Activated T-helper 17 cell treated with anti-CD3 and anti-CD28 coated beads, Interleukin-2, amount 50 U/mL, for 72 hours (primary cell): ENCODE measurements around the gene PCDH1. TPM values are rescaled to one million over a fixed set of nuclear protein-coding genes. Genes with fewer than 3 reads are reported as not detected.

ENCODE experiments used
- ATAC-seq: fragments of 150-1000 bp; cut with Tn5 transposase; replicated peaks from 2 replicates; pipeline ENCODE4 v1.10.0; 2021; ENCODE audit warnings: mild to moderate bottlenecking, moderate library complexity
- H3K27ac Mint-ChIP-seq: one replicate; pipeline ENCODE4 v1.8.0; 2022; ENCODE audit warnings: mixed read lengths
- H3K27me3 Mint-ChIP-seq: one replicate; pipeline ENCODE4 v1.8.0; 2022; ENCODE audit warnings: mixed read lengths
- H3K36me3 Mint-ChIP-seq: one replicate; pipeline ENCODE4 v1.8.0; 2022; ENCODE audit warnings: low read depth, mild to moderate bottlenecking, mixed read lengths
- H3K4me1 Mint-ChIP-seq: one replicate; pipeline ENCODE4 v1.8.0; 2022; ENCODE audit warnings: mixed read lengths
- H3K4me3 Mint-ChIP-seq: one replicate; pipeline ENCODE4 v1.8.0; 2022; ENCODE audit warnings: mild to moderate bottlenecking, mixed read lengths
- H3K9me3 Mint-ChIP-seq: one replicate; pipeline ENCODE4 v1.8.0; 2022; ENCODE audit warnings: mixed read lengths
- total RNA-seq, 2 donors: library from RNA; stranded (reverse); gene quantifications; one replicate each; pipeline ENCODE4 v1.2.3, GENCODE V29; 2022

The PCDH1 gene
- total RNA-seq, 2 donors from 2014 or later = 0.64 TPM; not detected in 1

DNA sequence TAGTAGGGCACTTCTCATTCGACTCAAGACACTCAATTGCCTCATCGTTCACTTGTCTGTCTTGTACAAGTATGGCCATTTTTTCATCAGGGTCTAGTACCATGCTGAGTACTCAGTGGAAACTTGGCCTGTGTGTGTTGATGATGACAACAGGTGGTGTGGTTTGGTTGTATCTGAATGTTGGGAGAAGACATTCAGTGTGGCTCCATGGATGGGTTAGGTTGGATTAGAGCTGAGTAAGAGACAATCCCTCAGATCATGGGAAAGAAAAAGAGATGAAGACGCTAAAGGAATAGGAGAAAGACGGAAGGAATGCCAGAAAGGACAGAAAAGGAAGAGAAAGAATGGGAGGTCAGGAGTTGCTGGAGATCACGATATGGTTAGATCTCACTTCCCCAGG lies 17.0 kb downstream of the PCDH1 start:
- Mint-ChIP-seq H3K27me3 (peaks cover 21% of the 10 kb centered on the region), H3K36me3 (no peaks in the 10 kb centered on the region), H3K27ac (no peak overlapping the region), H3K4me1 (no peaks in the 10 kb centered on the region), H3K9me3 (no peaks in the 10 kb centered on the region), H3K4me3 (no peak overlapping the region)
- ATAC-seq = no peak

DNA sequence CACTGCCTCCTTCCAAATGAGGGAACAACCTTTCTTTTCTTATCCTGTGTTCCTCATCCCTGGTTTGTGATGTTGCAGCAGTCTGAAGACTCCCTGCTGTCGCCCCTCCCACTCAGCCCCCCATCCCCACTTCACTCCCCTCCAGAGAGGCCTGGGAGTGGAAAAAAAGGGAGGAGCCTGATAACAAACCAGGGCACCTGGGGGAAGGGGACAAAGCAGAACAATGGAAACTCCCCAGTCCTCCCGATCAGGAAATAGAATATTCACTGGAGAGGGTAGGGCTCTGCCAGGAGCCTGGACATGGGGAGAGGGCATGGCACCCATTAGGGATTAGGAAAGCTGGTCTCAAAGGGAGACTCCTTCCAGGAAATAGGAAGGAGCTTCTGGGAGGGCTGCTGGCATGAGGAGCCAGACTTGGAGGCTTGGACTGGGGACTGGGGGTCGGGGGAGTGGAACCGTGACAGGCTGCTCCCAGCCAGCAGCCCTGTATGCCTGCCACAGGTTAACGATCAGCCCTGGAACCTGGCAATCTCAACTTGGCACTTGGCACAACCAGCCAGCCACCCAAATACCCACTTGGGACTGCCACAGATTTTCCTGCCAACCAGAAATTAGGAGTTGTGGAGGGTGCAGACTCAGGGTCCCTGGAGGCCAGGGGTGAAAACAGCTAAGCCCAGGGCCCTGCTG lies 20.0 kb downstream of the PCDH1 start:
- H3K27me3 Mint-ChIP-seq = peaks cover 21% of the 10 kb centered on the region
- H3K36me3 Mint-ChIP-seq = no peaks in the 10 kb centered on the region
- no peak overlapping the region for H3K27ac Mint-ChIP-seq

DNA sequence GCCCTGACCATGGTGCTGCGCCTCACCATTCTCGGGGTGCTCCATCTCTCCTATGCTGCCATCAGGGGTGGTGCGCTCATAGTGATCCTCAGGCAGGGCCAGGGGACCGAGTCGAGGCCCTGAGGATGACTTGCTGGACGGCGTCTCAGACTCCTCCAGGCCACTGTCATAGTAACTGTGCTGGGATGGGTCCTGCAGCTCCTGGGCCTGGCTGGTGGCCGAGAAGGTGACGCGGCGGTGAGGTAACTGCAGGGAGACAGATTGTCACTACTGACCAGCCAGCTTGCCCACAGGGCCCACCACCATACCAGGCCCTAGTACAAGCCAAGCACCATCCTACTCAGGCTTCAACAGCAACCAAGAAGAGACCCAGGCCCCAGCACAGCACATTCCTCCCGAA lies 21.0 kb downstream of the PCDH1 start:
- H3K4me1 Mint-ChIP-seq = no peaks in the 10 kb centered on the region
- H3K36me3 Mint-ChIP-seq = no peaks in the 10 kb centered on the region
- no peaks in the 10 kb centered on the region for H3K9me3 Mint-ChIP-seq
- no peak for ATAC-seq
- H3K4me3 Mint-ChIP-seq = no peak overlapping the region
- peaks cover 20% of the 10 kb centered on the region for H3K27me3 Mint-ChIP-seq
- H3K27ac Mint-ChIP-seq = no peak overlapping the region

More for the DNA sequence above, 20.0 kb downstream of the PCDH1 start:
- no peaks in the 10 kb centered on the region for H3K9me3 Mint-ChIP-seq
- H3K4me3 Mint-ChIP-seq = no peak overlapping the region
- no peak for ATAC-seq
- H3K4me1 Mint-ChIP-seq = no peaks in the 10 kb centered on the region

DNA sequence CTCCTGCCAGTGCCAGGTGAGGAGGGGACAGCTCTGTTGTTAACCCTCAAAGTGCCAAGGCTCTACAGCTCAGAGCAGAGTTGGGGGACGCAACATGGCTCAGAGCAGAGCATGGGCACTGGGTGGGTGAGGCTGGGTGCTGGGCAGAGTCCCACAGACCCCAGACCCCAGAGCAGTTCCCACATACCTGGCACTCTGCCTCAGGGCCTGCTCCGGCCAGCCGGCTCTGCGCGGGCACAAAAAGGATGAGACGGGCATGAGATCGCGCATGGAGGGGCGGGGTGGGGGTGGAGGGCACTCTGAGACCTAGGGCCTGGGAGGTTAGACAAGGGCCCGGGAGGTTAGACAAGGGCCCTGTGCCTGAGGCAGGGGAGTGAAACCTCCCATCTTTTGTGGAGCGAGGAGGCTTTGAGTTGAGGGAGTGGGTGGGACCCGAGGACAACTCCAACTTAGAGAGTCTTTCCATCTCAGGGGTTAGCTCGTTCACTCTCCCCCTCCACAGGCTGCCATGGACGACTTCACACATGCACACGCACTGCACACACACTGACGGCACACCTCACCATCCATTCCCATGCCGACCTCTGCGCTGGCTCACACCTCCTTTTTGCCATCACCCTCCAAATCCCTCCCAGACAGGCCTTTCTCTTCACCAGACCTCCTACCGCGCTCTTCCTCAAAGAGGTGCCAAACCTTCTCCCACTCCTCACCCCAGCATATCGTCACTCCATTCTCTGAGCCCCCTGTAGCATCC lies 22.0 kb downstream of the PCDH1 start:
- H3K27ac Mint-ChIP-seq = no peak overlapping the region
- no peak for ATAC-seq
- no peak overlapping the region for H3K4me3 Mint-ChIP-seq
- no peaks in the 10 kb centered on the region for H3K9me3 Mint-ChIP-seq
- H3K4me1 Mint-ChIP-seq = no peaks in the 10 kb centered on the region
- H3K27me3 Mint-ChIP-seq = peaks cover 13% of the 10 kb centered on the region
- H3K36me3 Mint-ChIP-seq = no peaks in the 10 kb centered on the region

DNA sequence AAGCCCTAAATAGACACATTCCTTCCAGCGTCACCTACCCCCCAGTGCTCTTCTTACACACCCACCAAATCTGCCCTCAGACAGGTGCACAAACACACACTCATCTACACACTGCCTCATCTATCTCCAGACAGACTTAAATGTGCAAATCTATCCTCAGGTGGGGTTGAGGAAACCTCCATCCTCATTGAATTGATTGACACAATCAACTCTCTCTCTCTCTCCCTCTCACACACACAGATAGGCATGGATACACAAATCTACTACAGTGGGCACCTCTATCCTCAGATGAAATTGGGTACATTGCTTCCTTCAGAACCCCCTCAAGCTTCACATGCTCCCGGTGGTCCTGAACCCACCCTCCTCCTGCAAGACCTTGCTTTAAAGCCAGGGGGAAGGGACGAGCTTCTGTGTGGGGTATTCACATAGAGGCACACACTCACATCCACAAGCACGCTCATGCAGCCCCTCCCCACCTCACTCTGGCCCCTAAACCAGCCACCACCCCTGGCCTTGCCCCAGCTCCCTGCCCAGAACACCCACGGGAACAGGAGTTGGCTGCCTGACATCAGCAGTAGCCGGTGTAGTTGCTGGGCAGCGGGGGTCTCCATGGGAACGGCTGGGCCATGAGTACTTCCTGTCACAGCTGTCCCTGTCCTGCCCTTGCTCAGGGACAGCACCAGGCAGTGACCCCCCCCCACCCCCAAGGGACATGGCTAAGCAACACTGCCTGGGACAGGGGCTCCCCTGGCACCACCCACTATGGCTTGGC lies 22.8 kb downstream of the PCDH1 start:
- Mint-ChIP-seq H3K9me3 (no peaks in the 10 kb centered on the region), H3K4me3 (no peak overlapping the region), H3K36me3 (no peaks in the 10 kb centered on the region), H3K27me3 (peaks cover 11% of the 10 kb centered on the region), H3K27ac (no peak overlapping the region), H3K4me1 (no peaks in the 10 kb centered on the region)
- no peak for ATAC-seq

DNA sequence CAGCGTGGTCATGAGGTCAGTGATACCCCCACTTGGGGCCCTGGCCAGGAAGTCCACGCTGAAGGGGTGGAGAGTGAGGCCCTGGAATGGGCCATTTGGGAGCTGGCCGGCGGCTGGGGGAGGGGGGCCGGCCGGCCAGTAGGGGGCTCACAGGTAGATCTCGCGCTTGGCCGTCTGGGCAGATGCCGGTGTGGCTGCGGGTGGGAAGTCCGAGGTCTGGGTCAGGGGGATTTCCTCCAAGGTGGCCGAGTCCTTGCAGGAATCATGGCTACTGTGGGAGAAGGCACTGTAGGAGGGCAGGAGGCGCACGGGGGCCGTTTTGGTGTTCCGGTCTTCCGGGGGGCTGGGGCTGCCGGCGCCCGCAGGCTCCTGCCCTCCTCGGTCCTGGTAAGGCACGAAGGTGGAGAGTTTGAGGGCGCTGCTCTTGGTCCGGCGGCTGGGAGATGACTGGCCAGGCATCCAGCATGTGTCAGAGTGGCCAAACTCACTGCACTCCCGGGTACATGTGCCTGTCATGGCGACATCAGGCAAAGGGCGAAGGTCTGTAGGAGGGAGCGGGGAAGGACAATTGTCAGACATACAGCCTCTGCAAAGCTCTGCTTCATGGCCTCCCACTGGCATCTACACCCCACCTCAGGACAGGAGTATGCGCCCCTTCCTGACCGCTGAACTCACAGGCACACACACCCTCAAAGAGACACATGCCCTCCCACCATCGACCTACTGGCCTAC lies 24.1 kb downstream of the PCDH1 start:
- Mint-ChIP-seq H3K4me1 (no peaks in the 10 kb centered on the region), H3K9me3 (no peaks in the 10 kb centered on the region), H3K27me3 (peaks cover 5% of the 10 kb centered on the region), H3K27ac (no peak overlapping the region), H3K4me3 (no peak overlapping the region), H3K36me3 (no peaks in the 10 kb centered on the region)
- ATAC-seq = no peak

DNA sequence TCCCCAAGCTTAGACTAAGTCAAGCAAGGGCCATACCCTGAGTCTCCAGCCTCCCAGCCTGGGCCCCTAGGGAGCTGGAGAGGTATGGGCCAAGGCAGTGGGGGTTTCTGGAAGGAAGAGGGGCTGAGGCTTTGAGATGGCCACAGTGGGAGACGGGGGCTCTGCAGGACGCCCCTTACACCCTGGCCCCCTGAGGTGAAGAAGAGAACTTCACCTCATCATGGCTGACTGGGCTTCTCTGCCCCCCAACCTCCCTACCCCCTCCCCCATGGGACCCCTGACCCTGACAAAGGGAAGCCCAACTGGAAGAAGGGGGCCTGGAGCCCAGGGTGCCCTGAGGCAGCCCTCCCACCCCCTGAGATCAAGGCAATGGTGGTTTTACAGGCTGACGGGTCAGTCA lies 25.8 kb downstream of the PCDH1 start:
- H3K36me3 Mint-ChIP-seq = no peaks in the 10 kb centered on the region
- H3K27me3 Mint-ChIP-seq = no peaks in the 10 kb centered on the region
- peaks cover 8% of the 10 kb centered on the region for H3K4me1 Mint-ChIP-seq
- ATAC-seq = no peak
- H3K9me3 Mint-ChIP-seq = no peaks in the 10 kb centered on the region
- no peak overlapping the region for H3K4me3 Mint-ChIP-seq
- H3K27ac Mint-ChIP-seq = no peak overlapping the region

DNA sequence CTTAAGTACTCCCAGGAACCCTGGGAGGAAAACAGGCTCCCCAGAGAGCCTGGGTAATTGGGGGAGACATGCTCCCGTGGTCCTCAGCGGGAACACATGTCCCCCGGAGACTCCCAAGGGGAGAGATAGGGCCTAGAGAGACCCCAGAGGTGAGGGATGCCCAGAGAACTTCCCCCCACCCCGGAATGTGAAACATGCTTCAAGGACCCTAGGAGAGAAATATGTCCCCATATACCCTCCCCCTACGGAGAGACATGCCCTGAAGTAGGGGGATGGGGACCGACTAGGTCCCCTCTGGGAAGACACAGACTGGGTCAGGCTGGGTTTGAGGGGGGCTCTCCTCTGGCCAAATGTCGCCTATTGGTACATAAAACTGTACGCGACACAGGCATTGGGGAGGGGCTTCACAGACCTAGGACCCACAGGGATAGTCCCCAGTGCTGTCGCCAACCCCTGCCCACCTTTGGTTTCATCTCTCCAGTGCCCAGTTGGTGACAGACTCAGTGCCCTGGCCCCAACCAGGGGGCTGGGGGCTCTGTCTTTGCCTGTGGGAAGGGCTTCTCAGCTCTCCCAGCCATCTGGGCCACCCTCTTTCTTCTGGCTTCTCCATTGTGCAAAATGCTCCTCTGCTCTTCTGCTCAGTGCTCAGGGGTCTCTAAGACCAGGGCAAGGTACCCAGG lies 26.9 kb downstream of the PCDH1 start:
- no peaks in the 10 kb centered on the region for H3K36me3 Mint-ChIP-seq
- peak overlapping the region; percentile 69 for H3K27ac Mint-ChIP-seq

DNA sequence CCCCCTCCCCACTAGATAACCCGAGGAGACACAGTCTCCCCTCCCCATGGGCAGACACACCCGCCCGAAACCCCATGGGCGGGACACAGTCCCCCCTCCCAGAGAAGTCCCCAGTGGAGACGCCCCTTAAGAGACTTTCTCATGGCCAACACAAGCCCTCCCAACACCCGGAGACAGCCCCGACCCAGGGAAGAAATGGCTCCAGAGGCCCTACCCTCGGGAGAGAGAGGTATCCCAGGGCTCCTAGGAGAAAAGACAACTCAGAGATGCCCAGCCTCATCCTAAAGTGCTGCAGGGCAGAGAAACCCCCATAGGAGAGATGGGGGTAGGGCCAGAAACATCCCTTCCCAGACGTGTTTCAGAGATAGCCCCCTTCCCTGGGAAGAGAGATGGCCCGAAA lies 27.4 kb downstream of the PCDH1 start:
- H3K27me3 Mint-ChIP-seq = no peaks in the 10 kb centered on the region
- H3K4me3 Mint-ChIP-seq = peak overlapping the region; percentile 85
- H3K27ac Mint-ChIP-seq = peak overlapping the region; percentile 69
- no peaks in the 10 kb centered on the region for H3K36me3 Mint-ChIP-seq
- no peak for ATAC-seq
- H3K9me3 Mint-ChIP-seq = no peaks in the 10 kb centered on the region
- peaks cover 8% of the 10 kb centered on the region for H3K4me1 Mint-ChIP-seq

More for the DNA sequence above, 26.9 kb downstream of the PCDH1 start:
- no peaks in the 10 kb centered on the region for H3K27me3 Mint-ChIP-seq
- H3K9me3 Mint-ChIP-seq = no peaks in the 10 kb centered on the region
- no peak for ATAC-seq
- H3K4me1 Mint-ChIP-seq = peaks cover 8% of the 10 kb centered on the region
- peak overlapping the region; percentile 85 for H3K4me3 Mint-ChIP-seq

DNA sequence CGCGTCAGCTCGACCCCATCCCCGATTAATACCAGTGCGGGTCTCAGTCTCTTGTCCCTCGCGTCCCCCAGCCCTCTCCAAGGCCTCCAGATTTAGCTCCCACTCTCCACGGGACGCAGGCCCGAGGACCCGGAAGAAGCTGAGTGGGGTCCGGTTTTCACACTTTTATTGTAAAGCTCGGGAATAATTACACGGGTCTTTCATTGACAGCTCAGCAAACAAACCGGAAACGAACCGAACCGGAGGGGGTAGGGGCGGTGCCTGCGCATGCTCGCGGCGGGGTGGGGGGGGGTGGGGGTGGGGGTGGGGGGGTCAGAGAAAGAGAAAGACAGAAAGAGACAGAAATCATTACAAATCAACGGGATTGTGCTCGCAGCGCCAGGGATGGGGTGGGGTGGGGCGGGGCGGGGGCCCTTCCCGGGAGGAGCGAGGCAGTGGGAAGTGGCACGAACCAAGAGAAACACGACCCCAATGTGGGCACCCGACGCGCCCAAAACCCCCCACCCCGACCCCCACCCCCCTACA lies 27.9 kb downstream of the PCDH1 start:
- Mint-ChIP-seq H3K36me3 (no peaks in the 10 kb centered on the region), H3K27ac (peak overlapping the region; percentile 81), H3K9me3 (no peaks in the 10 kb centered on the region), H3K4me1 (peaks cover 10% of the 10 kb centered on the region), H3K27me3 (peaks cover under 1% of the 10 kb centered on the region), H3K4me3 (peak overlapping the region; percentile 85)
- peak; percentile 6 for ATAC-seq

DNA sequence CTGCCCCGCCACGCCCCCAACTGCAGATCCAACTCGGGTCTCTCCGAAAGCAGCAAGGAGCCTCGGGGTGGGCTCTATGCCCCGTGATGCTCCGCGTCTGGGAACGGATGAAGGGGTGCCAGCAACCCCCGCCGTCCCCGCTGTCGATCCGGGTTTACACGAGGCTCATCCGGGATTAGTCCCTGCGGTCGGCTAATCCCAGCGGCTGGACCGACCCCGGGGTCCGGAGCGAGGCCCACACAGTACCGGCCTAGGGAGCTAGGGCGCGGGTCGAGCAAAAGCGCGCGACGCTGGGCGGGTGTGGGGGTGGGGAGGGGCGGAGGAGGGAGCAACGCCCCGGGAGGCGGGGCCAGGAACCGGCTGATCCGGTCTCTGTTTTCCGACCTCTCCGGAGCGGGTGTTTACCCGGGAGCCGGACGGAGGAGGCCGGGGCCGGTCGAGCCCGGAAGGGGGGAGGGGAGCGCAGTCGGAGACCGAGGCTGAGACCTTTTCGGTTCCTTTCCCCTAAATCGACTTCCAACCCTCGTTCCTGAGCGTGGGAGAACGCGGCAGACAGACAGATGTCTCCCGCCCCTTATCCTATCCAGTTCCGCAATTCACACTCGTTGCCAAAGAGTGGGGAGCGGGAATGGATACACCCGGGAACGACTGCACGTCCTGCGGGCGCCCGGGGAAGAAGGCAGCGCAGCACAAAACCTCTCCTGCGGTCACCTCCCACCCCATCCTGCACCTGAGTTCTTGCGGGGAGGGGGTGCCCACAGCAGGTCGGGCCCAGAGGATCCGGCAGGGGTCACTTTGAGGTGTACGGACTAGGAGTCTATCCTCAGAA lies 28.6 kb downstream of the PCDH1 start:
- peak; percentile 85 for ATAC-seq
- Mint-ChIP-seq H3K4me1 (peaks cover 13% of the 10 kb centered on the region), H3K36me3 (no peaks in the 10 kb centered on the region)

DNA sequence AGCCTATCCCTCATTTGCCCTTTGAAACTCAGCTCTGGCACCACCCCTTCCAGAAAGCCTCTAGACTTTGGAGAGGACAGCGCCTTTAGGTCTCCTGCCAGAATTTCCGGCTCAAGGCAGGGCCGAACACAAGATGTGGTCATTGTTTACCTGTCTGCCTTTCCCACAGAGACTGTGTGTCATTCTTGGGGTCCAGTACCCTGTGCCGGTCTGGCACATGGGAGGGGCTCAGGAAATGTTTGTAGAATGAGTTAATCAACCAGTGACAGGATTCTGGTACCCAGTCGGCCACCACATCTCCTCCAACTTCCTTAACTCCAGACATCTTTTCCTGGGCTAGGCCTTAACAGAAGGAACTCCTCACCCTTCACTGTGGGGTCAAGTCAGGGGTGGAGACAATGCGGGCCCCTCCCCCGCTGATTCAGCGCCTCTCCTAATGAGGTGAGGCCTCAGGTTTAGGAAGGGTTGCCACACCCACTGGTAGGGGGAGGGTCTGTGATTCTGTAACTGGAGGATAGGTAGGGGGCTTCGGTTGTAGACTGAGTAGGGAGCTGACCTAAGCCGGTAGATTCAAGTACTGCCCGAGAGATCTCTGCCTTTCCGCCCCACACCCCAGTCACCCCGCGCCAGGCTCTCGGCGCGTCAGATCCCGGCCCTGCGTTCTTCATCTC lies 29.3 kb downstream of the PCDH1 start:
- H3K27me3 Mint-ChIP-seq = peaks cover 6% of the 10 kb centered on the region
- H3K4me3 Mint-ChIP-seq = peak overlapping the region; percentile 85
- H3K9me3 Mint-ChIP-seq = no peaks in the 10 kb centered on the region
- H3K36me3 Mint-ChIP-seq = no peaks in the 10 kb centered on the region
- peaks cover 13% of the 10 kb centered on the region for H3K4me1 Mint-ChIP-seq
- ATAC-seq = peak; percentile 59
- peak overlapping the region; percentile 86 for H3K27ac Mint-ChIP-seq

More for the DNA sequence above, 28.6 kb downstream of the PCDH1 start:
- peak overlapping the region; percentile 85 for H3K4me3 Mint-ChIP-seq
- H3K9me3 Mint-ChIP-seq = no peaks in the 10 kb centered on the region
- peaks cover 5% of the 10 kb centered on the region for H3K27me3 Mint-ChIP-seq
- peak overlapping the region; percentile 86 for H3K27ac Mint-ChIP-seq
